ENCODE data around the gene FOXF1.
A peak's percentile ranks its signal among the peaks of the same experiment; 100 is the strongest.

The FOXF1 gene

DNA sequence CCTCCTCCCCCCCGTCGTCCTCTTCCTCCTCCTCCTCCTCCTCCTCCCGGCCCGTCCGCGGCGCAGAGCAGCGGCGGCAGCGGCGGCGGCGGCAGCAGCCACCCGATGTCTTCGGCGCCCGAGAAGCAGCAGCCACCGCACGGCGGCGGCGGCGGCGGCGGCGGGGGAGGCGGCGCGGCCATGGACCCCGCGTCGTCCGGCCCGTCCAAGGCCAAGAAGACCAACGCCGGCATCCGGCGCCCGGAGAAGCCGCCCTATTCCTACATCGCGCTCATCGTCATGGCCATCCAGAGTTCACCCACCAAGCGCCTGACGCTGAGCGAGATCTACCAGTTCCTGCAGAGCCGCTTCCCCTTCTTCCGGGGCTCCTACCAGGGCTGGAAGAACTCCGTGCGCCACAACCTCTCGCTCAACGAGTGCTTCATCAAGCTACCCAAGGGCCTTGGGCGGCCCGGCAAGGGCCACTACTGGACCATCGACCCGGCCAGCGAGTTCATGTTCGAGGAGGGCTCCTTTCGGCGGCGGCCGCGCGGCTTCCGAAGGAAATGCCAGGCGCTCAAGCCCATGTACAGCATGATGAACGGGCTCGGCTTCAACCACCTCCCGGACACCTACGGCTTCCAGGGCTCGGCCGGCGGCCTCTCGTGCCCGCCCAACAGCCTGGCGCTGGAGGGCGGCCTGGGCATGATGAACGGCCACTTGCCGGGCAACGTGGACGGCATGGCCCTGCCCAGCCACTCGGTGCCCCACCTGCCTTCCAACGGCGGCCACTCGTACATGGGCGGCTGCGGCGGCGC, at the start of gene FOXF1:
FOXF1 (plus strand) TSS at position 63 of the 797 bp plus-strand sequence; CDS start at position 106, 43 bp downstream.
- TF ChIP-seq, protein P1, sequence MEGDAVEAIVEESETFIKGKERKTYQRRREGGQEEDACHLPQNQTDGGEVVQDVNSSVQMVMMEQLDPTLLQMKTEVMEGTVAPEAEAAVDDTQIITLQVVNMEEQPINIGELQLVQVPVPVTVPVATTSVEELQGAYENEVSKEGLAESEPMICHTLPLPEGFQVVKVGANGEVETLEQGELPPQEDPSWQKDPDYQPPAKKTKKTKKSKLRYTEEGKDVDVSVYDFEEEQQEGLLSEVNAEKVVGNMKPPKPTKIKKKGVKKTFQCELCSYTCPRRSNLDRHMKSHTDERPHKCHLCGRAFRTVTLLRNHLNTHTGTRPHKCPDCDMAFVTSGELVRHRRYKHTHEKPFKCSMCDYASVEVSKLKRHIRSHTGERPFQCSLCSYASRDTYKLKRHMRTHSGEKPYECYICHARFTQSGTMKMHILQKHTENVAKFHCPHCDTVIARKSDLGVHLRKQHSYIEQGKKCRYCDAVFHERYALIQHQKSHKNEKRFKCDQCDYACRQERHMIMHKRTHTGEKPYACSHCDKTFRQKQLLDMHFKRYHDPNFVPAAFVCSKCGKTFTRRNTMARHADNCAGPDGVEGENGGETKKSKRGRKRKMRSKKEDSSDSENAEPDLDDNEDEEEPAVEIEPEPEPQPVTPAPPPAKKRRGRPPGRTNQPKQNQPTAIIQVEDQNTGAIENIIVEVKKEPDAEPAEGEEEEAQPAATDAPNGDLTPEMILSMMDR (IDR thresholded peaks at IDR 0.05; ENCODE audit: extremely low read depth, insufficient read depth, missing control alignments) = no peak
- DNase-seq (ENCODE audit: low spot score) = peak; percentile 66
- in situ Hi-C loops (cut with MboI; ENCODE audit: low pct_unique_long_range_greater_than_20kb, low sequenced_read_pairs, unreplicated experiment) = loop anchor here (10.0 to 25.0 kb wide), 3 partner anchors 54 to 698 kb away; partner anchors contain the start of gene FOXC2

DNA sequence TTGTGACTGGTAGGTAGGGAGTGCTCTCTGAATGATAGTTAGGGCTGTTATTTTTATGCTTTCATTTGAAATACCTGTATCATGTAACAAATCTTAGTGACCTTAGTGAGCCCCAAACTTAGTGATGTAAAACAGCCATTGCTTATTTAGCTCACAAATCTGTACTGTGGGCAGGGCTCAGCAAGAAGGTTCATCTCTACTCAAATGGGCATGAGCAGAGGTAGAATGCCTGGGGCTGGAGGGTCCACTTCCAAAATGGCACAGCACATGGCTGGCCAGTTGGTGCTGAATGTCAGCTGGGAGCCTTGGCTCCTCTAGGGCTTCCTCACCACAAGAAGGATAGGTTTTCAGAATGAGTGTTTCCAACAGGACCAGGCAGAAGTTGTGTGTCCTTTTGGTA, 49.3 kb upstream of the FOXF1 start:
- DNase-seq (ENCODE audit: low spot score) = no peak
- TF ChIP-seq, protein P1 (IDR thresholded peaks at IDR 0.05; ENCODE audit: extremely low read depth, insufficient read depth, missing control alignments) = no peak
- in situ Hi-C loops (cut with MboI; ENCODE audit: low pct_unique_long_range_greater_than_20kb, low sequenced_read_pairs, unreplicated experiment) = no loop called here

DNA sequence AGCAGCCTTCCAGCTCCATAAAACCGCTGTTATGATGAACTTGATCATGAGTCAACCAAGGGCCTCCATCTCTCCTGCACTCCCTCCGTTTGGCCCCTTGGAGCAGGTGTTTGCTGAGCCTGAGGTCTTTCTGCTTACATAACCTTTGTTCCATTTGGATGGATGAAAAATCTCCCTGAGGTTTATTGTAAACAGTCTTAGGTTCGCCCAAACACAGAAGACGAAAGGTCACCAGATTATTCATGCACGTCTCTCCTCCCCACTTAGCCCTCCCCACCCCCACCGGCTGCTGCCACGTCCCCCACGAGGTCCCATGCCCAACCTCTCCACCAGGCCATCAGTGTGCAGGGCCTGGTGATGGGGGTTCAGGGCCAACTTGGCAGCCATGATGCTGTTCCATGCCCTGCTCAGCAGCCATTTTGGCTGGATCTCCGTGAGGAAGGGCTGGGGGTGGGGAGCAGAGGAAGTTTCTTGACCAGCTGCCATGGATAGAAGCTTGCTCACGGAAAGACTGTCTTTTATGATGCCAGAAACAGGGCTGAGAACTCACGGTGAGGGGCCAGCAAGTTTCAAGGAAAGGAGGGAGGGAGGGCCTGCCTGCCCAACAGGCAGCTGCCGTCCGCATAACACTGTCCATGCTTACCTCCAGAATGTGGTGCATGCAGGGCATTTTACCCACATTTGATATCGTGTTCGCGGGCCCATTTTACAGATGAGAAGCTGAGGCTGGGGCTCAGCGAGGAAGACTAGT, 47.8 kb upstream of the FOXF1 start:
- in situ Hi-C loops (cut with MboI; ENCODE audit: low pct_unique_long_range_greater_than_20kb, low sequenced_read_pairs, unreplicated experiment) = no loop called here
- TF ChIP-seq, protein P1 (IDR thresholded peaks at IDR 0.05; ENCODE audit: extremely low read depth, insufficient read depth, missing control alignments) = no peak
- DNase-seq (ENCODE audit: low spot score) = no peak

DNA sequence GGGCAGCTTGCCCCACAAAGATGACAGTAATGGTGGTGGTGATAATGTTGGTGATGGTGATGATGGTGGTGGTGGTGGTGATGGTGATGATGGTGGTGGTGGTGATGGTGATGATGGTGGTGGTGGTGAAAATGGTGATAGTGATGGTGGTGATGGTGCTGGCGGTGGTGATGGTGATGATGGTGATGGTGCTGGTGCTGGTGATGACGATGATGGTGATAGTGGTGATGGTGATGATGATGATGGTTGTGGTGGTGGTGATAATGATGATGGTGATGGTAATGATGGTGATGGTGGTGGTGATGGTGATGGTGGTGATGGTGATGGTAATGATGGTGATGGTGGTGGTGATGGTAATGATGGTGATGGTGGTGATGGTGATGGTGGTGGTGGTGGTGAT, 46.3 kb upstream of the FOXF1 start:
- TF ChIP-seq, protein P1 (IDR thresholded peaks at IDR 0.05; ENCODE audit: extremely low read depth, insufficient read depth, missing control alignments) = no peak
- in situ Hi-C loops (cut with MboI; ENCODE audit: low pct_unique_long_range_greater_than_20kb, low sequenced_read_pairs, unreplicated experiment) = no loop called here
- DNase-seq (ENCODE audit: low spot score) = no peak

DNA sequence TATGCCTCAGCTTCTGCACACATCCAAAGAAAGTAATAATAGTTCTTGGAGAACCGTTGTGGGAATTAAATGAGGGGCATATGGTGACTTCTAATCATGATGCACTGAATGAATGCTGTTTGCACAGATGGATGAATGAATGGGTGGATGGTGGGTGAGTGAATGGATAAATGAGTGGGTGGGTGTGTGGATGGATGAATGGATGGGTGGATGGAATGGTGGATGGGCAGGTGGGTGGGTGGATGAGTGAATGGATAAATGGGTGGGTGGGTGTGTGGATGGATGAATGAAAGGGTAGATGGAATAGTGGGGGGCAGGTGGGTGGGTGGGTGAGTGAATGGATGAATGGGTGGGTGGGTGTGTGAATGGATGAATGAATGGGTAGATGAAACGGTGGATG, 44.9 kb upstream of the FOXF1 start:
- TF ChIP-seq, protein P1 (IDR thresholded peaks at IDR 0.05; ENCODE audit: extremely low read depth, insufficient read depth, missing control alignments) = no peak
- in situ Hi-C loops (cut with MboI; ENCODE audit: low pct_unique_long_range_greater_than_20kb, low sequenced_read_pairs, unreplicated experiment) = no loop called here
- no peak for DNase-seq (ENCODE audit: low spot score)

DNA sequence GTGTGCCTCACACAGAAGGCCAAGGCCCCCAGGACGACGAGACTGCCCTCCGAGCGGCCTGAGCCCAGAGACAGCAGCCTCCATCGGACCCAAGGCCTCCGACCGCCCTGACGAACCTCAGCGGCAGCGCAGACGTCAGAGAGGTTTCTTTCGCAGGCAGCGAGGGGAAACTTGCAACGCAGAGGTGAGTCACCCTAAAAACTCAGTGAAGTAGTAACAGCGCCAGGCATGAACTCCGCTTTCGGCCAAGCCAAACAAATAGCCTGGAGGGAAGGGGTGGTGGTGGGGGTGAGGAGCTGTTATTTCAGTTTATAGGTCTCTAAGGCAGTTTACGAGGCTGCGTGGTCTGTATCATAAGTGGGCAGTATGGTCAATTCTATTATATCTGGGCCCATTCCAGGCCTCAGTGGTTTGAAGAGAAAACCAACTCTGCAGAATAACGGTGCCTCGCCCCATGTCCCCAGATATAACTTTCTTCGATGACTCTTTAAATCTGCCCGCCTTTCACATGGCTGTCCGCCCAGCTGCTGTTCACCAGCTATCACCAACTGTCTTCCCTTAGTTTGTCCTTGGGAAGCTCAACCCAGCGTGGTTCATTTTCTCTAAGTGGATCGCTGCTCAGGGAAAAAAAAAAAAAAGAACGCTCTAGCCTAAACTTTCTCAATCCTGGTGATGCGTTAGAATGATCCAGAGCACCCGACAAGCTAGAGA, 43.5 kb upstream of the FOXF1 start:
- TF ChIP-seq, protein P1 (IDR thresholded peaks at IDR 0.05; ENCODE audit: extremely low read depth, insufficient read depth, missing control alignments) = no peak
- no peak for DNase-seq (ENCODE audit: low spot score)
- in situ Hi-C loops (cut with MboI; ENCODE audit: low pct_unique_long_range_greater_than_20kb, low sequenced_read_pairs, unreplicated experiment) = no loop called here

Measured in GM13977 (cell line).